Renal cortical epithelial cell (primary cell): ENCODE data around the gene TOR1AIP1. TPM values are rescaled to one million over a fixed set of nuclear protein-coding genes. Genes with fewer than 3 reads are reported as not detected.
A peak's percentile ranks its signal among the peaks of the same experiment; 100 is the strongest.

Experiments
- DNase-seq: peaks from one replicate; pipeline ENCODE4 v3.0.0-alpha.2; 2011; ENCODE audit warnings: low read depth
- total RNA-seq: library from RNA; depleted of rRNA; stranded (reverse); fragments of >200 nt; gene quantifications from 2 replicates; pipeline ENCODE4 v1.2.3, GENCODE V29; 2014

The TOR1AIP1 gene
- total RNA-seq, 1 donor from 2014 or later: 62.9 TPM

DNA sequence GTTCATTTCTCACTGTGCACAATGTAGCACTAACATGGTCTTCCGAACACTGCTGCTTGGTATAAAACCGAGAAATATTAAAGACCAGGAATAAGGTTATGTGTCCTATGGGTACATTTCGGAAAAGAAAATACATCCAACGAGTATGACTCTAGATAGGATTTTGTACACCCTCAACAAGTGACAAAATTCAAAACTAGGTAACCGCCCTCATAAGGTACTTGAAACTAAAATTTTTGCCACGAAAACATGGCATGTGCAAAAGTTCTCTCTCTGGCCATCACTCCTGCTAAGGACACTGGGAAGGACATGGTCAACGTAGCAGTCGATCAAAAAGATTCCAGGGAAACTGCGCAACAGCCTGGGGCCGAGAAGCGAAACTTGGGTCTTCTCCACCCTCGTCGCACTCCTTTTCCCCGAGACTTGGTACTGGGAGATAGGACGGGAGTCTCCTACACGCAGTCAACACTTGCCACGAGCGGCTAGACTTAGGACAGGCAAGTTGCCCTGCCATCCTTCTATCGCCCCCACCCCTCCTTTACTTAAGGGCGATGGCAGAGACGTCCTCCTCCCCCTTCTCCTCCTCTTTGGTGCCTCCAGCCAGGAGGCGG, 338 bp upstream of the TOR1AIP1 start:
- peak; percentile 86 for DNase-seq

DNA sequence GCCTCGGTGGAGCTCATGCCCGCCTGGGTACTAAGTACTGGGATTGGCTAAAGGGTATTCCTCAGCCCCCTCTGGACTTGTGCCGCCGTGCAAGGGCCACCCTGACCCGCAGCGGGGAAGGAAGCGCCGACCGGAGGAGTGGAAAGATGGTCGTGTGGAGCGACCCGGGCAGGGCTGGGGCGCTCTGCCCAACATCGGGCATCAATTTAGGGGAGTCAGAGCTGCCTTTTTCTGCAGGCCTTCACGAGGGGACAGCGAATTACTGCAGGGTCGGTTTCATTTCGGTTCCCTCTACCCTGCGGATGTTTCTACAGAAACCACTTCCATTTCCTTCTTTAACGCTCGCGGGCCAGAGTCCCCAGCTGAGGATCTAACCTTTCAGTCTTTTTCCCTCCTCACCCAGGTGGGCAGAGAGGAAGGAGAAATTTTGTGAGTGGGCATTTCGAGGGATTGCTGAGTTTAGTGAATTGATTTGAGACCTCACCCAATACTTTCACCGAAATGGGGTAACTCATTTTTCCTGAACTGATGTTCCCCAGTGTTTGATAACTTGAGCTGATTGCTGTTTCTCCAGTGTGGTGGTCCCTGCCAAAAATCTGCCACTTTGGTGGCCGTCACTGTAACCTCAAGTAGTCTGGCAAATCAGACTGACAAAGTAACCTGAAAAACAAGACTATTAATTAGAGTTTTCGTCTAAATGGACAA, 1.1 kb downstream of the TOR1AIP1 start:
- no peak for DNase-seq

DNA sequence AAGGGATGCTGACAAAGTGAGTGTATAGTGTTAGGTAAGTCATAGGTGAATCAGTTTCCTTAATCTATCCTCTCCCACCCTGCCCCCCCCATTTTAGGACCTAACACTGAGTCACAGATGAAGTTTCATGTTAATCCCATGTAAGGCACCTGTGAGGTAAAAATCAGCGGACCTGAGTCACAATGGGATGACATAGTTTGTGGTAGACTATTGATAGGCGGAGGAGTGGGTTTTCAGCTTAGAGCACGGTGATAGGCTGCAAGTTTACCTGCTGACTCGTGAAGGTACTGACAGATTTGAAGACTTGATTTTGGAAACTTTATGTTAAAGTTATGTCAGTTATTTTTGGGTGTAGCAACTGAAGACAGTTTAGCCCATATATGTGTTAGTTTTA, 1.7 kb downstream of the TOR1AIP1 start:
- DNase-seq: peak; percentile 78

DNA sequence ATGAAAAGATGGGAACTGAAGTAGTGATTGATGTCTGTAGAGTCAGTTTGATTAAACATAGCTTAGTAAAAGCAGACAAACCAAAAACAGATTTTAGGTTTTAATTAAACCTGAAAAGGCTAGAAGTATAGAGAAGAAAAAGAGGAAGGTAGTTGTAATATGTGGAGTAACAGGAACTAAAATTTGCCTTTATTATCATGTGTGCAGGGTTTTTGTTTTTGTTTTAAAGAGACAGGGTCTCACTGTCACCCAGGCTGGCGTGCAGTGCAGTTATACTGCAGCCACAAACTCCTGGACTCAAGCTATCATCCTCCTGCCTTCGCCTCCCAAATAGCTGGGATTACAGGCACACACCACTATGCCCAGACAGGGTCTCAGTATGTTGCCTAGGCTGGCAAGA, 6.0 kb downstream of the TOR1AIP1 start:
- DNase-seq: no peak

DNA sequence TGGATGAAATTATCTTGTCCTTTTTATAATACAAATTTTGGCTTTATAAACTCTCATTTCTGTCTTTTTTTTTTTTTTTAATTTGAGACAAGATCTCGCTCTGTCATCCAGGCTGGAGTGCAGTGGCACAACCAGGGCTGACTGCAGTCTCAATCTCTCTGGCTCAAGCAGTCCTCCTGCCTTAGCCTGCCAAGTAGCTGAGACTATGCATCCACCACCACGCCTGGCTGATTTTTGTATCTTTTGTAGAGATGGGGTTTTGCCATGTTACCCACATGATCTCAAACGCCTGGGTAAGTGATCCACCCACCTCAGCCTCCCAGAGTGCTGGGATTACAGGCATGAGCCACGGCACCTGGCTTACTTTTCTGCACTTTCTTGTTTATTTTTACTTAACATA, 7.5 kb downstream of the TOR1AIP1 start:
- no peak for DNase-seq

DNA sequence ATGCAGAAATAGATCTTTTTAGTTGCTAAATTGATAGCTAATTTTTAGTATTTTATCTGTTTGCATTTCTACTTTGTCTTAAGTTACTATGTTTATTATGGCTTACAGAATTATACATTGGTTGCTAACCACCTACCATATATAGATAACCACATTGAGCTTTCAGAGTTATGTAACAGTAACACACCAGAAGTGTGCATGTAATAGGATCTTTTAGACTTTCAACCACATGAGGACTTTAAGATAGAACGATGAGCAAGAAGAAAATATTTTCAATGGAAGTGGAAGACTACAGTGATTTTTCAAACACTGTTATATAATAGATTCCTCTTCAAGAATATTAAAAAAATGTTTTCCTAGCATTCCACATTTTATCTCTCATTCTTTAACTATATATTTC, 28.8 kb downstream of the TOR1AIP1 start:
- no peak for DNase-seq

DNA sequence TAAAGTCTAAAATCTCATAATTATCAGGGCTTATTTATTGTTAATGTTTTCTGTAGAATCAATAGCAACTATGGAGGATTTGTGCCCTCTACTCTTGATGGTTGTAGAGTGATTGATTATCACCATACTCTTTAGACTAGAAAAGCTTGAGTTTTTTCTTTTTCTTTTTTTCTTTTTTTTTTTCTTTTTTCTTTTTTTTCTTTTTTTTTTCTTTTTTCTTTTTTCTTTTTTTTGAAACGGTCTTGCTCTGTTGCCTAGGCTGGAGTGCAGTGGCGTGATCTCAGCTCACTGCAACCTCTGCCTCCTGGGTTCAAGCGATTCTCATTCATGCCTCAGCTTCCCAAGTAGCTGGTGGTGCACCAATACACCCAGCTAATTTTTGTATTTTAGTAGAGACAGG, 29.7 kb downstream of the TOR1AIP1 start:
- DNase-seq: no peak

DNA sequence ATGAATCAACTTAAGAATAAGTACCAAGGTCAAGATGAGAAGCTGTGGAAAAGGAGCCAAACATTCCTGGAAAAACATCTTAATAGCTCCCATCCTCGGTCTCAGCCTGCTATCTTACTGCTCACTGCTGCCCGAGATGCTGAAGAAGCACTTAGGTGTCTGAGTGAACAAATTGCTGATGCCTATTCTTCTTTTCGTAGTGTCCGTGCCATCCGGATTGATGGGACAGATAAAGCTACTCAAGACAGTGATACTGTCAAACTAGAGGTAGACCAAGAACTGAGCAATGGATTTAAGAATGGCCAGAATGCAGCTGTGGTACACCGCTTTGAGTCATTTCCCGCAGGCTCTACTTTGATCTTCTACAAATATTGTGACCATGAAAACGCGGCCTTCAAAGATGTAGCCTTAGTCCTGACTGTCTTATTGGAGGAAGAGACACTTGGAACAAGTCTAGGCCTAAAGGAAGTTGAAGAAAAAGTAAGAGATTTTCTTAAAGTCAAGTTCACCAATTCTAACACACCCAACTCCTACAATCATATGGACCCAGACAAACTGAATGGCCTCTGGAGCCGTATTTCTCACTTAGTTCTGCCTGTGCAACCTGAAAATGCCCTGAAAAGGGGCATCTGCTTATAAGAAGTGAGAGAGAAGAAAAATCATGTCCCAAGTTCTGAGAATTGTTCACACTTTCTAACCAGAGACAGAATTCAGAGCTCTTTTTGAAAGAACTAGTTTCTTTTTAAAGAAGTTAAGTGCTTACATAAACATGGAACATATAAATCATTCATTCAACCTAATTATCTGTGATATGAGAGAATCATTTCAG, 35.7 kb downstream of the TOR1AIP1 start:
- DNase-seq: no peak

DNA sequence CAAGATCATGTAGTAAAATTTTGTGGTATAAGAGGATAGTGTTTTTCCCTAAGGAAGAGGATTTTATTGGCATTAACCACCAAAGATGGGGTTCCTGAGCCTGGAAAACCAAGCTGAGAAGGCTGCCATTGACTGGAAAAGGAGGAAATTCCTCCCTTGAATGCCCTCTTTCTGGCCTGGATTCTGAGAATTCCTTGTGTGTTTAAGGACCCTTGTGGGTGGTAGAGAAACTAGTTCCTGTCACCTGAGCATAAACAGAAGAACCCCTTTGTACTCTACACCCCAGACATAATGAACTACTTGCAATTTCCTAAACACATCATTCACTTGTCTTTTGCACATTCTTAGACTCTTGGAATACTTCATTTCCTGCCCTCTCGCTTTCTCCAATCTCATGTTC, 39.4 kb downstream of the TOR1AIP1 start:
- no peak for DNase-seq

DNA sequence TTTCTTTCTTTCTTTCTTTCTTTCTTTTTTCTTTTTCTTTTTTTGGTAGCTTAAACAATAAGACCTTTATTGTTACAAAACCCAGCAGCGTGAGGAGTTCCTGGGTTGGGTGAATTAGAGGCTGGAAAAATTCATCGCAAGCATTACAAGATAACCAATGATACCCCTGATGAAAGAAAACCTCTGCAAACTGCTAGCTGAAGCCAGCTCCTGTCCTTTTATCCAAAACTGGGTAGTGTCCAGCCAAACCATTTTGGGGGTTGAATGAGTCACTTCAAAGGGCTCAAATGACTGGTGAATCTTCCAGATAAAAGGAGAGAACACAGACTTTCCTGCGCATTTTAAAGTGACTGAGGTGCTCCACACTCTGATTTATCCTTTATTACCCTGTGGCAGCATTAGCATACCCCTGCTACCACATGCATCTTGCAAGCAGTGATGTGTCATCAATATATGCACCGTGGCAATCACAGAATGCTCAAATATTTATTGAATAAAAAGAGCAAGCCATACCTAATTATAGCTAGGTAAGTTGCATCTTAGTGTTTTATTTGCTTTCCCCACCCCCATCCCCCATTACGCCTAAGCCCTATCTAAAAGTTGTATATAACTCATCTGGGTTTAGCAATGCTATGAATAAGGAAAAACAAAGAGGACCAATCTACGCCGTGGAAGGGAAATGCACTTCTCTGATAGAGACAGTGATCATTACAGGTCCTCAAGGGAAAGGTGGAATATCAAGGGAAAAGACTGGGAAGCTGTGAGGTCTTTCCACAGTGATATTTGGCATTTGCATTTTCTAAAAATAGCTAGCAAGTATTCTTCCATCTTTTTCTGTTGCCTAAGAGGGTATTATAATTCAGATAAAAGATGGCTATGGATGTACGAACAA, 40.1 kb downstream of the TOR1AIP1 start:
- no peak for DNase-seq

DNA sequence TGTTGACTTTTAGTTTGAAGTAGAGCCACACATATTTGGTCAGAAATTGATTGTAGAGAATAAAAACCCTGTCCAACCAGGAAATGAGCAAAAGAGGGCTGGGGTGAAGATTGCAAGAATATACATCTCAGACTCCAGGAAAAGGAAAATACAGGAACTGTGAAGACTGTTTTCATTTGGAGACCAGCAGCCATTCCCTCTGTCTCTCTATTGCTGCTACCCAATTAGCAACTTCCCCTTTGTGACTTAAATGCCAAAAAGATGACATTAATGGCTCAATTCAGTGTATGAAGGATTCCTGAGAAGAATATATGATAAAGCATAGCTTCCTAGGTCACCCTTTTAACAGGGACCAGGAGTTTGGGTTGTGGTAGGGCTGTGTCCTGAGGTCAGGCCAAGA, 40.9 kb downstream of the TOR1AIP1 start:
- DNase-seq: no peak

DNA sequence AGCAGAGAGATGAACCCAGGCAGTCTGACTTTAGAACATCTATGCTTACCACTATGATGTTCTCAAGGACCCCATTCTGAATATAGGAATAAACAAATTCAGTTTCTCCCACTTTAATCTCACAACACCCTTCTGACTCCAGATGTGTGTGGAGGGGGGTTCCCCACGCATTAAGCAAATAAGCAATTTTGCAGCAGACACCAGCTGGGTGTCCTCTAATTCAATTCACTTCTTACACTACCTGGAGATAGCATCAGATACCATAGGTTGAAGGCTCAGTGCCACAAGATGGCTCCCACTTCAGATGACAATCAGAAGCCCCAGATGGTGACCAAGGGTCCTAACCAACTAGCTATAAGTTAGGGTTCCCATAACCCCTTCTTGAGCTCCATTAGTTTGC, 42.2 kb downstream of the TOR1AIP1 start:
- no peak for DNase-seq

DNA sequence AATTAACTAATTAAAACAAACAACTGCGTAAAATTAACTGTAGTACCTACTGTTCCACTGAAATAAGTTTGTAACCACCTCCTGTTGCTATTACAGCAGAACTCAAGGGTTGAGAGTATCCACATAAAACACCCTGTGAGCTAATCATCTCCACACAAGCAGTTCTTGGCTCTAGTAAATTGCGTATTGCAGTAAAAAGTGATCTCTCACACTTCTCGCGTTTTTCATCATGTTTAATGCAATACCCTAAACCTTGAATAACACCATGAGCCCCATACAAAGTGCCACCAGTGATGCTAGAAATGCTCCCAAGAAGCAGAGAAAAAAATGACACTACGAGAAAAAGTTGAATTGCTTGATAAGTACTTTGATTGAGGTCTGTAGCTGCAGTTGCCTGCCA, 43.2 kb downstream of the TOR1AIP1 start:
- no peak for DNase-seq

DNA sequence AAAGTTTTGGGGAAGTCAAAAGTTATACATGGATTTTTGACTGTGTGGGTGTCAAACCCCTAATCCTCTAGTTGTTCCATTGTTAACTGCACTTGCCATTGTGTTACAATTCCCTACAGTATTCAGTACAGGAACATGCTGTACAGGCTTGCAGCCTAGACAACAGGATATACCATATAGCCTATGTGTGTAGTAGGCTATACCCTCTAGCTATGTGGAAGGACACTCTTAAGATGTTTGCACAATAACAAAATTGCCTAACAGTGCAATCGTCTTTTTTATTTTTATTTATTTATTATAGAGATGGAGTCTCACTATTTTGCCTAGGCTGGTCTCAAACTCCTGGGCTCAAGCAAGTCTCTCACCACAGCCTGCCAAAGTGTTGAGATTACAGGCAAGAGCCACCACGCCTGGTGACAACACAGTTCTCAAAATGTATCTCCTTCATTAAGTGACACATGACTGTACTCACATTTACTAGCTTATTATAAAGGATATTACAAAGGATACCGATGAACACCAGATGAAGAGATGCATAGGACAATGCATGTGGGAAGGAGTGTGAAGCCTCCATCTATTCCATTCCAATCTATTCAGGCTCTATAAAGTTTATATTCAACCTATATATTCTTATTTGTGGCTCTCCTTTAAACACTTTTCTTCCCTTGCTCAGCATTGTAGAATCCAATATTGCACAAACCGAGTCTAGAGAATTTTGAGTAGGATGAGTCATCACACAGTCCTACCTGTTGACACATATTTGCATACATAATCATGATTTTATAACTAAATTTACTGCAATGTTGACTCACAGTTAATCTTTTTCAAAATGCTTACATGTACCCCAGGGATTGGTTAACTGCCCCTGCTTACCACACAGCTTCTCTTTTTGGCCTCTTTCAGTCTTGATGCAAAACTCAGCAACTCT, 44.1 kb downstream of the TOR1AIP1 start:
- peak; percentile 96 for DNase-seq

DNA sequence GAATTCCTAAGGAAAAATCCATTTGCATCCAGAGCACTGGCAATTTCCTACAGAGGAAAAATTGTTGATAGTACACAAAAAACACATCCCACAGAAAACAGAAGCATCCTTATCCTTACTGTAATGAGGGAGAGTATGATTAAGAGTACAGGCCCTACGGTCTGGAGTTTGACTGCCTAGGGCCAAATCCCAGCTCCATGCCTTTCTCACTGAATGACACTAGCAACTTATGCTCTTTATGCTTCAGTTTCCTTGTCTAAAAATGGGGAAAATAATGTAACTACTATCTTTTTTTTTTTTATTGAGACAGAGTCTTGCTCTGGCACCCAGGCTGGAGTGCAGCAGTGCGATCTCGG, 44.7 kb downstream of the TOR1AIP1 start:
- DNase-seq: no peak

DNA sequence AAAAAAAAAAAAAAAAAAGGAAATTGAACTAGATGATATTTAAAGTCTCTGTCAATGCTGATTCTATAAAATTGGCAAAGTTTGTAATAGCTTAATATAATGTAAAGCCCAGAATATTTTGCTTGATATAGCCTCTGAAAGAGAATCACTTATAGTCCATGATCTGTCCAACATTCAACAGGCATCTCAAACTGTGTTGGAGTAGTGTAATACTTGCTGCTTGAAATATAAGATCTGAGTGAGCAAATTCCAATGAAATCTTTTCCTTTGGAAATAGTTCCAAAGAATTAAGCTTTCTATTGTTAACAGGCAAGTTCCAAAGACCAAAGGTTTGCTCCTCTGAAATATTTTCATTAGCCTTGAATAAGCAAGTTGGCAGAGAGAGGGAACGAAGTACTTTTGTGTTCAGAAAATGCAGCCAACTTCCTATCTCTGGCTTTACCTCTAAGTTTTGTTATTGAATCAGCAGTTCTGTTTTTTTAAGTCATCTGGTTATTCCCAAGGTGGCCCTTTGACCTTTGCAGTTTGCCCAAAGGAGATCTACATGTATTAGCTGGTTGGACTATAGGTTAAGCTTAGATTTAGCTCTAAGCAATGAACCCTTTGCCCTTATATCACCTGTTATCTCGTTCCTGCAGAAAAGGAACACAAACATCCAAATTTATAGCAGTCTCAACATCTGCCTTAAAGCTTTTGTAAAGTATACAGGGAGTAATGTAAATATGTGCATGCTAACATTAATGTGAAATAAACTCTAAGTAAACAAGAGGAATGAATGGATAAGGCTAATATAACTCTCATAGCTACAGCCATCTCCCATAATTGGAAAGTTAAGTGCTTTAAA, 48.1 kb downstream of the TOR1AIP1 start:
- no peak for DNase-seq

DNA sequence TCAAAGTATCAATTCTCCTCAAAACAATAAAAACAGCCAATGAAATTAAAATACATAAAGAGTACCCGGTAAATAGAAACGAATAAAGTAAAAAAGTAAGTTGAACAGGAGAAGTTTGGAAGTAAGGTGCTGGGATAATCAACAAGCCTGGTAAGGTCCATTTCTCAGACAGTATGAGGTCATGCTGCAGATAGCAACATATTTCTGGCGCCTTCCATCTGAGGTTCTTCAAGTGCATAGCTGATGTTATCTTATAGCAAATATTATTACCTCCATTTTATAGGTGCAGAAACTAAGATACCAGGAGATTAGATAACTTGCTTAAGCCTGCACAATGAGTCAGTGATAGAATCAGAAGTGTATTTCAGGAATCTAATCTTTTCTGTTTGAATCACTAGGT, 48.8 kb downstream of the TOR1AIP1 start:
- DNase-seq: no peak

DNA sequence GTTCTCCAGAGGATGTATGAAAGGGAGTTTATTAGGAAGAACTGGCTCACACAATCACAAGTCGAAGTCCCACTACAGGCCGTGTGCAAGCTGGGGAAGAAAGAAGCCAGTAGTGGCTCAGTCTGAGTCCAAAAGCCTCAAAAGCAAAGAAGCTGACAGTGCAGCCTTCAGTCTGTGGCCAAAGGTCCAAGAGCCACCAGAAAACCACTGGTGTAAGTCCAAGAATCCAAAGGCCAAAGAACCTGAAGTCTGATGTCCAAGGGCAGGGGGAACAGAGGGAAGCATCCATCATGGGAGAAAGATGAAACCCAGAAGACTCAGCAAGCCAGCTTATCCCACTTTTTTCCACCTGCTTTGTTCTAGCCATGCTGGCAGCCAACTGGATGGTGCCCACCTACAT, 51.1 kb downstream of the TOR1AIP1 start:
- DNase-seq: no peak

DNA sequence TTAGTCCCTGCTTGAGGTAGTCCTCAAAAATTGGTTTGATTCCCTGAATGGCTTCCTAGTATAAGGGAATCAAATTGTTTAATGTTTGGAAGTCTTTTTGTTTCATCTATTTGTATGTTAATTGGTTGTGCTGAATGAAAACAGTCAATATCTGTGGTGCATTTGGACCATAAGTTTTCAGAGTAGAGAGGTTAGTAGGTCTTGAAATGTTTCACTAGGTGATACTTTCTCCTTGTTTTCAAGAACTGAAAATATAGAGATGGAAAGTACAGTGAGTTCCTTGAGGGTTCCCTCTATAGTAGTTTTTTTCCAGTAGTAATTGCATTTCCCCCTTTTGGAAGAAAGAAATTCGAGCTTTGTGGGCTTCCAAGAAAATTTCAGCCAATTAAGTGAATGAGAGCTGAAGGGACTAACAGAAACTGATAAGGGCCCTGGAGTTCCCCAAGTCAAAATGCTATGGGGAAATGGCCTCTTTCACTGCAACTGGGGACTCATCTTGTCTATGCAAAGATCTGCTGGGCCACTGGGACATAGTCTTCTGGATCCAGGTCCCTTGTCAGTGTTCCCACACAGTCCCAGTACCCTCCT, 53.9 kb downstream of the TOR1AIP1 start:
- no peak for DNase-seq
